WI38 (cell line): ENCODE data around the gene POLK.

Experiments
- H3K4me3 ChIP-seq: 2 replicates; pipeline ENCODE4 v1.5.1; 2011; ENCODE audit warnings: low read depth, mild to moderate bottlenecking, control low read depth, low read length
- TF ChIP-seq, protein P1 (sequence below): IDR thresholded peaks from 2 replicates; pipeline ENCODE4 v1.5.1; 2012; ENCODE audit warnings: low read depth, mild to moderate bottlenecking, control low read depth, low read length

POLK gene

DNA sequence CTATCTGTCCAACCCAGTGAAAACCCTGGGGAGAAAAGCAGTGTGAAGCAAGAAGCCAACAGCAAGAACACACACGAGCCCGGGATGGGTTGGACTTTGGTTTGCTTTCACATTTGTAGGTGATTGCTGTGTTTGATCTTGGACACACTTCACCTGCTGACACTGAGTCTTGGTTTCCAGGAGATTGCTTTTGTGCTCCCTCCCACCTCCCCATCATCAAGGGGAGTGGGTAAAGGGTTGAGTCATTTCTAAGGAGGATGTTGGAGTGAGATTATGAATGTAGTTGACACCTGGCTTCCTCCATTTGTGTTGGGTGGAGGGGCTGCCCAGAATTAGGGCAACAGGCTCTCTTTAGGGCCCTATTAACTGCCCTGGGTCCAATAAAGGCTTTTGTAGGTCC, 137.0 kb downstream of the POLK start:
- no peak overlapping the region for H3K4me3 ChIP-seq
- TF ChIP-seq, protein P1, sequence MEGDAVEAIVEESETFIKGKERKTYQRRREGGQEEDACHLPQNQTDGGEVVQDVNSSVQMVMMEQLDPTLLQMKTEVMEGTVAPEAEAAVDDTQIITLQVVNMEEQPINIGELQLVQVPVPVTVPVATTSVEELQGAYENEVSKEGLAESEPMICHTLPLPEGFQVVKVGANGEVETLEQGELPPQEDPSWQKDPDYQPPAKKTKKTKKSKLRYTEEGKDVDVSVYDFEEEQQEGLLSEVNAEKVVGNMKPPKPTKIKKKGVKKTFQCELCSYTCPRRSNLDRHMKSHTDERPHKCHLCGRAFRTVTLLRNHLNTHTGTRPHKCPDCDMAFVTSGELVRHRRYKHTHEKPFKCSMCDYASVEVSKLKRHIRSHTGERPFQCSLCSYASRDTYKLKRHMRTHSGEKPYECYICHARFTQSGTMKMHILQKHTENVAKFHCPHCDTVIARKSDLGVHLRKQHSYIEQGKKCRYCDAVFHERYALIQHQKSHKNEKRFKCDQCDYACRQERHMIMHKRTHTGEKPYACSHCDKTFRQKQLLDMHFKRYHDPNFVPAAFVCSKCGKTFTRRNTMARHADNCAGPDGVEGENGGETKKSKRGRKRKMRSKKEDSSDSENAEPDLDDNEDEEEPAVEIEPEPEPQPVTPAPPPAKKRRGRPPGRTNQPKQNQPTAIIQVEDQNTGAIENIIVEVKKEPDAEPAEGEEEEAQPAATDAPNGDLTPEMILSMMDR = no peak
